ENCODE measurements around the gene CDC26.

DNA sequence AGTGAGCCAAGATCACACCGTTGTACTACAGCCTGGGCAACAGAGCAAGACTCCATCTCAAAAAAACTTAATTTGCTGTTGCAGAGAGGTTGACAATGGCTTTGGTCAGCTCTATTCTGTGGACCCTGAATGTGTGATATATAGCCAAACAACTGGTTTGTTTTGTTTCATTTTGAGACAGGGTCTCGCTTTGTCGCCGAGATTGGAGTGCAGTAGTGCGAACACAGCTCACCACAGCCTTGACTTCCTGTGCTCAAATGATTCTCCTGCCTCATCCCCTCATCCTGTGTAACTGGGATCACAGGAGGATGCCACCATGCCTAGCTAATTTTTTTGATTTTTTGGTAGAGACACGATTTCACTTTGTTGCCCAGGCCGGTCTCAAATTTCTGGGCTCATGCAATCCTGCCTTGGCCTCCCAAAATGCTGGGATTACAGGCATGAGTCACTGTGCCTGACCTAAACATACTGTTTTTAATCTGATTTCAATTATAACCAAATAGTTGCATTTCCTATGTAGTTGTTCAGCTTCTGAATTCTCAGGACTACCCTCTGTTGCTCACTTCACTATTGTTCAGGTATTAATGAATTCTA lies 18.0 kb upstream of the CDC26 start:
- no peak for TF ChIP-seq CTCF (IDR thresholded peaks at IDR 0.05 in 2 of 3, conservative IDR thresholded peaks at IDR 0.05 in 1 of 3; ENCODE audit: borderline replicate concordance in 1 of 3, insufficient read depth in 1 of 3, low read depth in 2 of 3, low read length in 2 of 3)
- no peak for TF ChIP-seq SP1 (IDR thresholded peaks at IDR 0.05; ENCODE audit: low read depth)
- no peak for TF ChIP-seq POLR2A (IDR thresholded peaks at IDR 0.05; ENCODE audit: borderline replicate concordance, extremely low read depth, insufficient read depth, insufficient read length)
- no peak for TF ChIP-seq EZH2 (IDR thresholded peaks at IDR 0.05)
- no peak for TF ChIP-seq ATF3 (IDR thresholded peaks at IDR 0.05)
- no peak for TF ChIP-seq ZNF274 (IDR thresholded peaks at IDR 0.05; ENCODE audit: low read depth, low read length)
- TF ChIP-seq EZH2phosphoT487 (IDR thresholded peaks at IDR 0.05; ENCODE audit: borderline replicate concordance): no peak
- no peak for TF ChIP-seq JUND (IDR thresholded peaks at IDR 0.05)
- no peak for TF ChIP-seq SRF (IDR thresholded peaks at IDR 0.05; ENCODE audit: low read depth)
- no peak for TF ChIP-seq SIN3A (IDR thresholded peaks at IDR 0.05; ENCODE audit: low read depth)
- TF ChIP-seq, protein P1, sequence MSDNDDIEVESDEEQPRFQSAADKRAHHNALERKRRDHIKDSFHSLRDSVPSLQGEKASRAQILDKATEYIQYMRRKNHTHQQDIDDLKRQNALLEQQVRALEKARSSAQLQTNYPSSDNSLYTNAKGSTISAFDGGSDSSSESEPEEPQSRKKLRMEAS (IDR thresholded peaks at IDR 0.05): no peak
- no peak for TF ChIP-seq TCF7L2 (IDR thresholded peaks at IDR 0.05; ENCODE audit: borderline replicate concordance, extremely low read depth, insufficient read depth, insufficient read length)
- TF ChIP-seq POLR2AphosphoS5 (IDR thresholded peaks at IDR 0.05; ENCODE audit: low read depth, low read length): no peak
- no peak for TF ChIP-seq CEBPB (IDR thresholded peaks at IDR 0.05; ENCODE audit: low read depth)
